Transverse colon (tissue), 4 donors: ENCODE results near the gene PRSS50.

Experiments
- CTCF ChIP-seq, 5 experiments: fragments of 200-600 bp in 3 of 5; fragments of 450-650 bp in 2 of 5; sonication (generic) in 3 of 5; IDR thresholded peaks; 1 replicate in 2 of 5; 2 replicates in 3 of 5; pipeline ENCODE4 v1.5.1; 2016 to 2017; ENCODE audit warnings: antibody characterized with exemption in 5 of 5, inconsistent platforms in 3 of 5, mild to moderate bottlenecking in 2 of 5, moderate library complexity in 1 of 5
- EP300 ChIP-seq: sonication (generic); formaldehyde crosslinking; IDR thresholded peaks from one replicate; pipeline ENCODE4 v1.6.1; 2017; ENCODE audit warnings: antibody characterized with exemption, low read depth
- POLR2A ChIP-seq: fragments of 450-650 bp; IDR thresholded peaks from one replicate; pipeline ENCODE4 v1.6.1; 2016; ENCODE audit warnings: antibody characterized with exemption, mild to moderate bottlenecking, moderate library complexity
- POLR2AphosphoS5 ChIP-seq, 3 donors: sonication (generic); formaldehyde crosslinking; IDR thresholded peaks; one replicate each; pipeline ENCODE4 v1.6.1; 2016; ENCODE audit warnings: antibody characterized with exemption in 3 of 3

GRCh38 chr3:46719735-46720271 is 2.1 kb upstream of the PRSS50 start:
- TF ChIP-seq POLR2A (no peak), POLR2AphosphoS5 (IDR thresholded peaks at IDR 0.05) (no peak), CTCF (IDR thresholded peaks at IDR 0.05) (no peak), EP300 (no peak)
